Measurements from ENCODE around the gene POLR1E. TPM values are rescaled to one million over a fixed set of nuclear protein-coding genes. Genes with fewer than 3 reads are reported as not detected.

POLR1E gene
- total and polyA plus RNA-seq, 10 of the 15 experiments (the other 5 are each of a cell fraction or from before 2014, with no cell fraction given): 13.7 to 71.3 (median 50.4) TPM

DNA sequence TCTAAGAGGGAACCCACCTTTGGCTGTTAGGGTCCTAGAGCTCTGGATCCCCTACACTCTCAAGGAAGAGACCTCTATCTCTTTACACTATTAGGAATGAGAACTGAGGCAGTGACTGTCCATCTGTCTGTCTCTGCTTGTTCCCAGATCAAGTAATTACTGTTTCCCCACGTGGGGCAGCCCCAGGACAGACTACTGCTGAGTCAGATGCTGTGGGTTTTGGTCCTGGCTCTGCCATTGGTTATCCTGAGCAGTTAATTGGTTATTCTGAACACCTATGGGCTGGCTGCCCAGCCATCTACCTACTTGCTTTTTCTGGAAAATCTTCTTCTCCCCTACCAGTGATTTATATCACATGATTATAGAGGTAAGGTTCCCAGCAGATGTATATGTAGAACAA lies 57.1 kb downstream of the POLR1E start:
- intact Hi-C loops (cut with micrococcal nuclease; ENCODE audit: unreplicated experiment): no loop called here
- no peak for TF ChIP-seq DPF2 (IDR thresholded peaks at IDR 0.05)
- TF ChIP-seq, protein P1, sequence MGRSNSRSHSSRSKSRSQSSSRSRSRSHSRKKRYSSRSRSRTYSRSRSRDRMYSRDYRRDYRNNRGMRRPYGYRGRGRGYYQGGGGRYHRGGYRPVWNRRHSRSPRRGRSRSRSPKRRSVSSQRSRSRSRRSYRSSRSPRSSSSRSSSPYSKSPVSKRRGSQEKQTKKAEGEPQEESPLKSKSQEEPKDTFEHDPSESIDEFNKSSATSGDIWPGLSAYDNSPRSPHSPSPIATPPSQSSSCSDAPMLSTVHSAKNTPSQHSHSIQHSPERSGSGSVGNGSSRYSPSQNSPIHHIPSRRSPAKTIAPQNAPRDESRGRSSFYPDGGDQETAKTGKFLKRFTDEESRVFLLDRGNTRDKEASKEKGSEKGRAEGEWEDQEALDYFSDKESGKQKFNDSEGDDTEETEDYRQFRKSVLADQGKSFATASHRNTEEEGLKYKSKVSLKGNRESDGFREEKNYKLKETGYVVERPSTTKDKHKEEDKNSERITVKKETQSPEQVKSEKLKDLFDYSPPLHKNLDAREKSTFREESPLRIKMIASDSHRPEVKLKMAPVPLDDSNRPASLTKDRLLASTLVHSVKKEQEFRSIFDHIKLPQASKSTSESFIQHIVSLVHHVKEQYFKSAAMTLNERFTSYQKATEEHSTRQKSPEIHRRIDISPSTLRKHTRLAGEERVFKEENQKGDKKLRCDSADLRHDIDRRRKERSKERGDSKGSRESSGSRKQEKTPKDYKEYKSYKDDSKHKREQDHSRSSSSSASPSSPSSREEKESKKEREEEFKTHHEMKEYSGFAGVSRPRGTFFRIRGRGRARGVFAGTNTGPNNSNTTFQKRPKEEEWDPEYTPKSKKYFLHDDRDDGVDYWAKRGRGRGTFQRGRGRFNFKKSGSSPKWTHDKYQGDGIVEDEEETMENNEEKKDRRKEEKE (IDR thresholded peaks at IDR 0.05): no peak
- TF ChIP-seq GATAD2B (conservative IDR thresholded peaks at IDR 0.05; ENCODE audit: low read depth): no peak
- no peak for TF ChIP-seq NBN (IDR thresholded peaks at IDR 0.05)
- TF ChIP-seq, protein P2, sequence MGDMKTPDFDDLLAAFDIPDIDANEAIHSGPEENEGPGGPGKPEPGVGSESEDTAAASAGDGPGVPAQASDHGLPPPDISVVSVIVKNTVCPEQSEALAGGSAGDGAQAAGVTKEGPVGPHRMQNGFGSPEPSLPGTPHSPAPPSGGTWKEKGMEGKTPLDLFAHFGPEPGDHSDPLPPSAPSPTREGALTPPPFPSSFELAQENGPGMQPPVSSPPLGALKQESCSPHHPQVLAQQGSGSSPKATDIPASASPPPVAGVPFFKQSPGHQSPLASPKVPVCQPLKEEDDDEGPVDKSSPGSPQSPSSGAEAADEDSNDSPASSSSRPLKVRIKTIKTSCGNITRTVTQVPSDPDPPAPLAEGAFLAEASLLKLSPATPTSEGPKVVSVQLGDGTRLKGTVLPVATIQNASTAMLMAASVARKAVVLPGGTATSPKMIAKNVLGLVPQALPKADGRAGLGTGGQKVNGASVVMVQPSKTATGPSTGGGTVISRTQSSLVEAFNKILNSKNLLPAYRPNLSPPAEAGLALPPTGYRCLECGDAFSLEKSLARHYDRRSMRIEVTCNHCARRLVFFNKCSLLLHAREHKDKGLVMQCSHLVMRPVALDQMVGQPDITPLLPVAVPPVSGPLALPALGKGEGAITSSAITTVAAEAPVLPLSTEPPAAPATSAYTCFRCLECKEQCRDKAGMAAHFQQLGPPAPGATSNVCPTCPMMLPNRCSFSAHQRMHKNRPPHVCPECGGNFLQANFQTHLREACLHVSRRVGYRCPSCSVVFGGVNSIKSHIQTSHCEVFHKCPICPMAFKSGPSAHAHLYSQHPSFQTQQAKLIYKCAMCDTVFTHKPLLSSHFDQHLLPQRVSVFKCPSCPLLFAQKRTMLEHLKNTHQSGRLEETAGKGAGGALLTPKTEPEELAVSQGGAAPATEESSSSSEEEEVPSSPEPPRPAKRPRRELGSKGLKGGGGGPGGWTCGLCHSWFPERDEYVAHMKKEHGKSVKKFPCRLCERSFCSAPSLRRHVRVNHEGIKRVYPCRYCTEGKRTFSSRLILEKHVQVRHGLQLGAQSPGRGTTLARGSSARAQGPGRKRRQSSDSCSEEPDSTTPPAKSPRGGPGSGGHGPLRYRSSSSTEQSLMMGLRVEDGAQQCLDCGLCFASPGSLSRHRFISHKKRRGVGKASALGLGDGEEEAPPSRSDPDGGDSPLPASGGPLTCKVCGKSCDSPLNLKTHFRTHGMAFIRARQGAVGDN (IDR thresholded peaks at IDR 0.05): no peak
- TF ChIP-seq BACH1 (IDR thresholded peaks at IDR 0.05; ENCODE audit: borderline replicate concordance): no peak
- TF ChIP-seq CREB1 (IDR thresholded peaks at IDR 0.05; ENCODE audit: low read depth): no peak
- no peak for TF ChIP-seq SRF (IDR thresholded peaks at IDR 0.05; ENCODE audit: low read depth in 2 of 2, low read length in 2 of 2)
- TF ChIP-seq, protein P3, sequence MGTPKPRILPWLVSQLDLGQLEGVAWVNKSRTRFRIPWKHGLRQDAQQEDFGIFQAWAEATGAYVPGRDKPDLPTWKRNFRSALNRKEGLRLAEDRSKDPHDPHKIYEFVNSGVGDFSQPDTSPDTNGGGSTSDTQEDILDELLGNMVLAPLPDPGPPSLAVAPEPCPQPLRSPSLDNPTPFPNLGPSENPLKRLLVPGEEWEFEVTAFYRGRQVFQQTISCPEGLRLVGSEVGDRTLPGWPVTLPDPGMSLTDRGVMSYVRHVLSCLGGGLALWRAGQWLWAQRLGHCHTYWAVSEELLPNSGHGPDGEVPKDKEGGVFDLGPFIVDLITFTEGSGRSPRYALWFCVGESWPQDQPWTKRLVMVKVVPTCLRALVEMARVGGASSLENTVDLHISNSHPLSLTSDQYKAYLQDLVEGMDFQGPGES (IDR thresholded peaks at IDR 0.05): no peak
- no peak for TF ChIP-seq HCFC1 (IDR thresholded peaks at IDR 0.05; ENCODE audit: low read length)
- TF ChIP-seq CHD2 (IDR thresholded peaks at IDR 0.05; ENCODE audit: borderline replicate concordance, low read depth, low read length): no peak
- no peak for TF ChIP-seq FOS (IDR thresholded peaks at IDR 0.05; ENCODE audit: borderline replicate concordance, extremely low read depth, insufficient read length)
- TF ChIP-seq, protein P4, sequence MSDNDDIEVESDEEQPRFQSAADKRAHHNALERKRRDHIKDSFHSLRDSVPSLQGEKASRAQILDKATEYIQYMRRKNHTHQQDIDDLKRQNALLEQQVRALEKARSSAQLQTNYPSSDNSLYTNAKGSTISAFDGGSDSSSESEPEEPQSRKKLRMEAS (IDR thresholded peaks at IDR 0.05; ENCODE audit: low read depth, low read length): no peak
- TF ChIP-seq NFYA (IDR thresholded peaks at IDR 0.05; ENCODE audit: borderline replicate concordance, low read depth, low read length): no peak
- no peak for TF ChIP-seq ZNF207 (IDR thresholded peaks at IDR 0.05; ENCODE audit: borderline replicate concordance)
- TF ChIP-seq SMAD5 (IDR thresholded peaks at IDR 0.05; ENCODE audit: low read depth): no peak
- TF ChIP-seq POLR2AphosphoS2 (IDR thresholded peaks at IDR 0.05; ENCODE audit: low read depth, low read length): no peak
- no peak for TF ChIP-seq WRNIP1 (IDR thresholded peaks at IDR 0.05; ENCODE audit: borderline replicate concordance, low read depth, low read length)
- no peak for TF ChIP-seq SUZ12 (IDR thresholded peaks at IDR 0.05; ENCODE audit: unreplicated experiment)
- BruUV-seq (replicated peaks): no TSS peak

More for the DNA sequence above, 57.1 kb downstream of the POLR1E start:
- Histone ChIP-seq H3K36me3 (ENCODE audit: control insufficient read depth in 2 of 2, insufficient read depth in 2 of 2, low read length in 1 of 2) (peaks cover 0 to 5% of the 10 kb centered on the region in 2 experiments; a peak in 2 of 4 replicates), H4K20me1 (ENCODE audit: control insufficient read depth, insufficient read depth) (no peaks in the 10 kb centered on the region), H3K79me2 (ENCODE audit: control insufficient read depth, insufficient read depth, low read length) (no peaks in the 10 kb centered on the region), H3K9me3 (replicated peaks; ENCODE audit: control insufficient read depth, insufficient read depth, low read length) (no peaks in the 10 kb centered on the region), H3K4me1 (ENCODE audit: control insufficient read depth, insufficient read depth, low read length) (no peaks in the 10 kb centered on the region), H2AFZ (ENCODE audit: control insufficient read depth, low read depth, low read length) (no peak overlapping the region), H3K4me2 (ENCODE audit: control insufficient read depth, insufficient read depth) (no peak overlapping the region), H3K27ac (ENCODE audit: control insufficient read depth, insufficient read depth) (no peak overlapping the region), H3K27me3 (replicated peaks in 1 of 2; ENCODE audit: control insufficient read depth in 2 of 2, insufficient read depth in 2 of 2, low read length in 1 of 2) (no peaks in the 10 kb centered on the region), H3K4me3 (no peak overlapping the region), H3K9ac (ENCODE audit: control insufficient read depth, insufficient read depth, low read length) (no peak overlapping the region)
- DNase-seq (ENCODE audit: low read depth, low spot score): no peak
- no peak for ATAC-seq
- in situ Hi-C loops (cut with MboI): no loop called here
- no peak for FAIRE-seq
- SMC1A ChIA-PET (ENCODE audit: uncharacterized antibody, unreplicated experiment): interaction anchor here (1.2 kb wide), 1 partner anchor 12 kb away, joined by 3 read pairs; no protein-coding TSS in a partner anchor
- POLR2A ChIA-PET: no interaction called here
- 17% methylated on average over 1 of the region's 1 CpG for WGBS (ENCODE audit: insufficient coverage, insufficient replicate concordance, low lambda C conversion rate, missing lambda C conversion rate)
- CTCF ChIA-PET: no interaction called here
- RAD21 ChIA-PET (ENCODE audit: unreplicated experiment): no interaction called here

Data from GM12878 (cell line).